Caco-2 (cell line): ENCODE data around the gene STRADB. TPM values are rescaled to one million over a fixed set of nuclear protein-coding genes. Genes with fewer than 3 reads are reported as not detected.

Experiments used
- BruUV-seq: library from RNA; stranded (reverse); fragments of 400-500 nt; replicated peaks from 2 replicates; lab custom pipeline; 2021; lab: Mats Ljungman, UMichigan
- CTCF ChIA-PET: fragments of 300-600 bp; sonication (Branson Sonifier 250); formaldehyde crosslinking; loops from one replicate; lab custom pipeline; 2022; ENCODE audit warnings: antibody characterized with exemption; lab: Charles Lee
- POLR2A ChIA-PET: fragments of 300-600 bp; sonication (Branson Sonifier 250); formaldehyde crosslinking; loops from one replicate; lab custom pipeline; 2022; ENCODE audit warnings: antibody characterized with exemption; lab: Charles Lee
- DNase-seq, 2 experiments: peaks; one replicate each; pipeline versions ENCODE4 v3.0.0 to v3.0.0-alpha.2; 2020 to 2022
- H3K27me3 ChIP-seq: replicated peaks from 2 replicates; pipeline ENCODE4 v1.6.0; 2011; ENCODE audit warnings: low read length; ENCODE audit not compliant: control insufficient read depth, insufficient read depth
- H3K36me3 ChIP-seq: 2 replicates; pipeline ENCODE4 v1.5.1; 2011; ENCODE audit warnings: low read length; ENCODE audit not compliant: control insufficient read depth, insufficient read depth
- H3K4me1 ChIP-seq: fragments of 250-450 bp; sonication (Bioruptor Pico); 2 replicates; pipeline ENCODE4 v1.5.1; 2020; ENCODE audit warnings: mild to moderate bottlenecking
- H3K4me3 ChIP-seq: 2 replicates; pipeline ENCODE4 v1.5.1; 2011; ENCODE audit warnings: low read depth, mild to moderate bottlenecking, control low read depth, low read length
- H3K9me3 ChIP-seq: fragments of 250-450 bp; sonication (Bioruptor Pico); 2 replicates; pipeline ENCODE4 v1.5.1; 2020; ENCODE audit warnings: mild to moderate bottlenecking, moderate library complexity
- H3K27ac Mint-ChIP-seq: one replicate; pipeline ENCODE4 v1.8.0; 2022; ENCODE audit warnings: mixed read lengths; ENCODE audit not compliant: unreplicated experiment
- H3K27me3 Mint-ChIP-seq: one replicate; pipeline ENCODE4 v1.8.0; 2022; ENCODE audit warnings: mixed read lengths; ENCODE audit not compliant: insufficient read depth, unreplicated experiment
- H3K36me3 Mint-ChIP-seq: one replicate; pipeline ENCODE4 v1.8.0; 2022; ENCODE audit warnings: mild to moderate bottlenecking, mixed read lengths; ENCODE audit not compliant: insufficient read depth, unreplicated experiment
- H3K4me1 Mint-ChIP-seq: one replicate; pipeline ENCODE4 v1.8.0; 2022; ENCODE audit warnings: low read depth, mixed read lengths; ENCODE audit not compliant: unreplicated experiment
- H3K4me3 Mint-ChIP-seq: one replicate; pipeline ENCODE4 v1.8.0; 2022; ENCODE audit warnings: mild to moderate bottlenecking, moderate library complexity, mixed read lengths; ENCODE audit not compliant: unreplicated experiment
- H3K9me3 Mint-ChIP-seq: one replicate; pipeline ENCODE4 v1.8.0; 2022; ENCODE audit warnings: mixed read lengths; ENCODE audit not compliant: unreplicated experiment
- CTCF ChIP-seq, 2 experiments: fragments of 200-600 bp in 1 of 2; IDR thresholded peaks; 1 replicate in 1 of 2; 2 replicates in 1 of 2; pipeline versions ENCODE4 v1.5.1 to v1.8.0; 2011 to 2022; ENCODE audit warnings: antibody characterized with exemption in 1 of 2, control low read depth in 1 of 2, inconsistent platforms in 1 of 2, low read depth in 1 of 2, low read length in 1 of 2, mild to moderate bottlenecking in 1 of 2, moderate library complexity in 1 of 2; ENCODE audit not compliant: insufficient read depth in 1 of 2, severe bottlenecking in 1 of 2, unreplicated experiment in 1 of 2
- intact Hi-C: fragments of 100-400 bp; cut with micrococcal nuclease; formaldehyde crosslinking; loops from one replicate; pipeline ENCODE4 v1.10.0; 2022; ENCODE audit not compliant: unreplicated experiment
- total RNA-seq: library from RNA; stranded (reverse); gene quantifications from 2 replicates; pipeline ENCODE4 v1.2.3, GENCODE V29; 2022

STRADB gene
- total RNA-seq, 1 experiment from 2014 or later, result 49.0 TPM

- Mint-ChIP-seq H3K36me3 (peaks cover 6% of the 10 kb centered on the region), H3K27ac (no peak overlapping the region), H3K4me3 (no peak overlapping the region), H3K9me3 (peaks cover 17% of the 10 kb centered on the region), H3K27me3 (no peaks in the 10 kb centered on the region), H3K4me1 (peaks cover 7% of the 10 kb centered on the region)
- ChIA-PET CTCF (no interaction called here), POLR2A (no interaction called here)
- no peak for DNase-seq
- no TSS peak for BruUV-seq
- intact Hi-C loops, result no loop called here
- Histone ChIP-seq H3K4me3 (no peak overlapping the region), H3K36me3 (no peaks in the 10 kb centered on the region), H3K9me3 (0 out of 2 replicates have a peak, but pooled peaks cover 3% of the 10 kb centered on the region), H3K4me1 (no peaks in the 10 kb centered on the region), H3K27me3 (no peaks in the 10 kb centered on the region)
- TF ChIP-seq CTCF (IDR thresholded peaks at IDR 0.05; ENCODE audit: insufficient read depth in 1 of 2, low read depth in 1 of 2, low read length in 1 of 2, severe bottlenecking in 1 of 2, unreplicated experiment in 1 of 2), result no peak
Observed at GRCh38 chr2:201464547-201464946, 13.0 kb downstream of the STRADB start.

- Mint-ChIP-seq H3K27me3 (no peaks in the 10 kb centered on the region), H3K4me3 (no peak overlapping the region), H3K9me3 (peaks cover 17% of the 10 kb centered on the region), H3K36me3 (peaks cover 6% of the 10 kb centered on the region), H3K27ac (no peak overlapping the region), H3K4me1 (peaks cover 7% of the 10 kb centered on the region)
- no peak for TF ChIP-seq CTCF (IDR thresholded peaks at IDR 0.05; ENCODE audit: insufficient read depth in 1 of 2, low read depth in 1 of 2, low read length in 1 of 2, severe bottlenecking in 1 of 2, unreplicated experiment in 1 of 2)
- no peaks in the 10 kb centered on the region for H3K36me3 ChIP-seq
- CTCF ChIA-PET, result no interaction called here
- intact Hi-C loops, result no loop called here
- no peak overlapping the region for H3K4me3 ChIP-seq
- POLR2A ChIA-PET, result no interaction called here
- H3K27me3 ChIP-seq, result no peaks in the 10 kb centered on the region
- no peak for DNase-seq
- 0 out of 2 replicates have a peak, but pooled peaks cover 3% of the 10 kb centered on the region for H3K9me3 ChIP-seq
- H3K4me1 ChIP-seq, result no peaks in the 10 kb centered on the region
- no TSS peak for BruUV-seq
Observed at GRCh38 chr2:201465524-201465971, 14.0 kb downstream of the STRADB start.

- no peaks in the 10 kb centered on the region for H3K27me3 Mint-ChIP-seq
- H3K4me3 ChIP-seq, result no peak overlapping the region
- ChIA-PET CTCF (no interaction called here), POLR2A (no interaction called here)
- H3K4me3 Mint-ChIP-seq, result no peak overlapping the region
- no peak for DNase-seq
- H3K36me3 ChIP-seq, result no peaks in the 10 kb centered on the region
- H3K27me3 ChIP-seq, result no peaks in the 10 kb centered on the region
- H3K27ac Mint-ChIP-seq, result no peak overlapping the region
- peaks cover 16% of the 10 kb centered on the region for H3K9me3 Mint-ChIP-seq
- no peak for TF ChIP-seq CTCF (IDR thresholded peaks at IDR 0.05; ENCODE audit: insufficient read depth in 1 of 2, low read depth in 1 of 2, low read length in 1 of 2, severe bottlenecking in 1 of 2, unreplicated experiment in 1 of 2)
- intact Hi-C loops, result no loop called here
- H3K36me3 Mint-ChIP-seq, result peaks cover 11% of the 10 kb centered on the region
- no peaks in the 10 kb centered on the region for H3K4me1 ChIP-seq
- H3K9me3 ChIP-seq, result 0 out of 2 replicates have a peak, but pooled peaks cover 3% of the 10 kb centered on the region
- peaks cover 7% of the 10 kb centered on the region for H3K4me1 Mint-ChIP-seq
- no TSS peak for BruUV-seq
Observed at GRCh38 chr2:201466050-201466675, 14.6 kb downstream of the STRADB start.
